IMR-90 (cell line): ENCODE results near the gene ZNF385D. TPM values are rescaled to one million over a fixed set of nuclear protein-coding genes. Genes with fewer than 3 reads are reported as not detected.

Source experiments
- ATAC-seq: fragments of 200-7000 bp; cut with Tn5 transposase; 2 replicates; pipeline ENCODE4 v1.9.1; 2020; ENCODE audit warnings: low read depth, mild to moderate bottlenecking, moderate library complexity
- BruUV-seq: library from RNA; stranded (reverse); fragments of 400-500 nt; replicated peaks from 2 replicates; lab custom pipeline; 2021; lab: Mats Ljungman, UMichigan
- CTCF ChIA-PET: fragments of 300-600 bp; formaldehyde crosslinking; extraction: SDS; loops from one replicate; lab custom pipeline; 2021; ENCODE audit warnings: antibody characterized with exemption; lab: Yijun Ruan, JAX
- POLR2A ChIA-PET: fragments of 300-600 bp; sonication (Branson Sonifier 250); formaldehyde crosslinking; loops from one replicate; lab custom pipeline; 2022; ENCODE audit warnings: antibody characterized with exemption; ENCODE audit not compliant: unreplicated experiment; lab: Charles Lee
- DNase-seq: peaks from one replicate; pipeline ENCODE4 v3.0.0; 2013
- H2AFZ ChIP-seq: replicated peaks from 2 replicates; pipeline ENCODE3; 2013; ENCODE audit warnings: low read length, mild to moderate bottlenecking; ENCODE audit not compliant: poor library complexity
- H2AK5ac ChIP-seq: 2 replicates; pipeline ENCODE4 v1.6.1; 2013; ENCODE audit warnings: low read depth, low read length, inconsistent platforms
- H2AK9ac ChIP-seq: replicated peaks from 2 replicates; pipeline ENCODE3; 2013; ENCODE audit warnings: mild to moderate bottlenecking, low read depth, low read length, moderate library complexity; ENCODE audit not compliant: poor library complexity
- H2BK120ac ChIP-seq: 2 replicates; pipeline ENCODE4 v1.6.1; 2013; ENCODE audit warnings: low read depth, low read length, inconsistent platforms
- H2BK15ac ChIP-seq: 3 replicates; pipeline ENCODE4 v1.6.1; 2013; ENCODE audit warnings: low read depth, low read length, inconsistent platforms
- H2BK20ac ChIP-seq: 2 replicates; pipeline ENCODE4 v1.6.1; 2013; ENCODE audit warnings: low read depth, mild to moderate bottlenecking, inconsistent platforms, low read length, moderate library complexity
- H2BK5ac ChIP-seq: 2 replicates; pipeline ENCODE4 v1.6.1; 2013; ENCODE audit warnings: mild to moderate bottlenecking, low read depth, low read length, inconsistent platforms; ENCODE audit not compliant: poor library complexity, severe bottlenecking
- H3K14ac ChIP-seq: replicated peaks from 2 replicates; pipeline ENCODE4 v1.6.1; 2013; ENCODE audit warnings: low read depth, low read length, inconsistent platforms
- H3K18ac ChIP-seq: 2 replicates; pipeline ENCODE4 v1.6.1; 2013; ENCODE audit warnings: low read depth, low read length, control low read depth
- H3K23ac ChIP-seq: 2 replicates; pipeline ENCODE4 v1.6.1; 2013; ENCODE audit warnings: low read depth, low read length, inconsistent platforms
- H3K27ac ChIP-seq: 2 replicates; pipeline ENCODE4 v1.5.1; 2013; ENCODE audit warnings: mild to moderate bottlenecking, control low read depth, low read length; ENCODE audit not compliant: insufficient read depth
- H3K27me3 ChIP-seq: 2 replicates; pipeline ENCODE4 v1.6.1; 2013; ENCODE audit warnings: low read length; ENCODE audit not compliant: control insufficient read depth, insufficient read depth
- H3K36me3 ChIP-seq: 2 replicates; pipeline ENCODE4 v1.6.1; 2013; ENCODE audit warnings: low read length, mixed read lengths; ENCODE audit not compliant: control insufficient read depth, insufficient read depth
- H3K4ac ChIP-seq: 2 replicates; pipeline ENCODE4 v1.6.1; 2013; ENCODE audit warnings: low read depth, low read length, inconsistent platforms
- H3K4me1 ChIP-seq: 2 replicates; pipeline ENCODE4 v1.6.1; 2013; ENCODE audit warnings: low read length, mixed read lengths; ENCODE audit not compliant: control insufficient read depth, insufficient read depth
- H3K4me2 ChIP-seq: 2 replicates; pipeline ENCODE4 v1.6.1; 2013; ENCODE audit warnings: low read depth, mild to moderate bottlenecking, control low read depth, low read length, moderate library complexity
- H3K4me3 ChIP-seq: 2 replicates; pipeline ENCODE4 v1.5.1; 2013; ENCODE audit warnings: low read depth, mild to moderate bottlenecking, control low read depth, low read length, moderate library complexity; ENCODE audit not compliant: insufficient read depth
- H3K56ac ChIP-seq: 2 replicates; pipeline ENCODE4 v1.6.1; 2013; ENCODE audit warnings: low read length, inconsistent platforms; ENCODE audit not compliant: insufficient read depth; ENCODE audit errors: extremely low read depth
- H3K79me1 ChIP-seq, 2 experiments: 2 replicates each; pipeline ENCODE4 v1.6.1; 2013; ENCODE audit warnings: low read length in 2 of 2, inconsistent platforms in 1 of 2, low read depth in 1 of 2
- H3K9ac ChIP-seq: 2 replicates; pipeline ENCODE4 v1.6.1; 2013; ENCODE audit warnings: low read depth, low read length, control low read depth
- H3K9me1 ChIP-seq: 2 replicates; pipeline ENCODE4 v1.6.1; 2013; ENCODE audit warnings: low read length, inconsistent platforms; ENCODE audit not compliant: insufficient read depth
- H3K9me3 ChIP-seq: 2 replicates; pipeline ENCODE4 v1.6.1; 2013; ENCODE audit warnings: low read length; ENCODE audit not compliant: control insufficient read depth, insufficient read depth
- H4K20me1 ChIP-seq: 2 replicates; pipeline ENCODE4 v1.6.1; 2013; ENCODE audit warnings: low read length, inconsistent platforms; ENCODE audit not compliant: insufficient read depth
- H4K5ac ChIP-seq: 2 replicates; pipeline ENCODE4 v1.6.1; 2013; ENCODE audit warnings: mild to moderate bottlenecking, low read depth, low read length, control low read depth
- H4K8ac ChIP-seq, 2 experiments: 2 replicates each; pipeline ENCODE4 v1.6.1; 2013; ENCODE audit warnings: low read depth in 2 of 2, low read length in 2 of 2, control low read depth in 1 of 2, inconsistent platforms in 1 of 2
- H4K91ac ChIP-seq: 2 replicates; pipeline ENCODE4 v1.6.1; 2013; ENCODE audit warnings: low read depth, low read length, inconsistent platforms; ENCODE audit not compliant: insufficient read depth
- SMC3 ChIP-seq: fragments of 150-350 bp; IDR thresholded peaks from 2 replicates; pipeline ENCODE4 v1.6.1; 2016; ENCODE audit warnings: low read depth, mild to moderate bottlenecking, antibody characterized with exemption, low read length, moderate library complexity
- WGBS, 2 experiments: methylation state at CpG; one replicate each; pipeline versions ENCODE4 v1.1.5 to v1.1.7; 2013; ENCODE audit warnings: missing lambda C conversion rate in 2 of 2; ENCODE audit not compliant: insufficient read length in 1 of 2; ENCODE audit errors: extremely low coverage in 2 of 2; 5-methylcytosine and 5-hydroxymethylcytosine counted together
- dilution Hi-C: fragments of 300-500 bp; cut with HindIII; formaldehyde crosslinking; loops from one replicate; pipeline ENCODE4 v1.14.3; 2018; ENCODE audit warnings: low sequenced_read_pairs; ENCODE audit not compliant: unreplicated experiment
- in situ Hi-C: fragments of 300-500 bp; cut with MboI; formaldehyde crosslinking; loops from 3 replicates; pipeline ENCODE4 v1.14.3; 2019; ENCODE audit warnings: low sequenced_read_pairs, inconsistent platforms, mixed read lengths
- intact Hi-C: fragments of 100-400 bp; cut with micrococcal nuclease; formaldehyde crosslinking; loops from 2 replicates; pipeline ENCODE4 v1.10.0; 2022
- polyA plus RNA-seq, 3 experiments: library from polyadenylated mRNA; depleted of rRNA; stranded (reverse); fragments of >200 nt; gene quantifications; 2 replicates each; pipeline ENCODE4 v1.2.3, GENCODE V29; 2012; ENCODE audit warnings: low replicate concordance in 1 of 3
- total RNA-seq: library from RNA; depleted of rRNA; stranded (reverse); fragments of >200 nt; gene quantifications from 2 replicates; pipeline ENCODE4 v1.2.3, GENCODE V29; 2012

The ZNF385D gene
- total and polyA plus RNA-seq, 2 of the 4 experiments (the other 2 are of a cell fraction): 0.18 to 2.4 TPM

DNA sequence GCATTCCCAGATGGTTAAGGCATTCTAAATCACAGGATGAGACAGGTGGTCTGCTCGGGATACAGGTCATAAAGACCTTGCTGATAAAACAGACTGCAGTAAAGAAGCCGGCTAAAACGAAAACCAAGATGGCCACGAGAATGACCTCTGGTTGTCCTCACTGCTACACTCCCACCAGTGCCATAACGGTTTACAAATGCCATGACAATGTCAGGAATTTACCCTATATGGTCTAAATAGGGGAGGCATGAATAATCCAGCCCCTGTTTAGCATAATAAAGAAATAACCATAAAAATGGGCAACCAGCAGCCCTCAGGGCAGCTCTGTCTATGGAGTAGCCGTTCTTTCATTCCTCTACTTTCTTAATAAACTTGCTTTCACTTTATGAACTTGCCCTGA is 151.1 kb downstream of the ZNF385D start:
- Histone ChIP-seq H3K4me3 (no peak overlapping the region), H2AFZ (no peak overlapping the region), H2BK20ac (no peak overlapping the region), H3K79me1 (no peaks in the 10 kb centered on the region), H4K8ac (no peak overlapping the region), H3K4me1 (no peaks in the 10 kb centered on the region), H3K9me1 (no peaks in the 10 kb centered on the region), H2BK5ac (no peak overlapping the region), H3K18ac (no peak overlapping the region), H2BK15ac (no peak overlapping the region), H3K56ac (no peak overlapping the region), H3K27ac (no peak overlapping the region), H2AK9ac (no peak overlapping the region), H2BK120ac (no peak overlapping the region), H2AK5ac (no peak overlapping the region), H3K14ac (no peak overlapping the region), H4K91ac (no peak overlapping the region), H3K4ac (no peak overlapping the region), H3K9ac (no peak overlapping the region), H3K36me3 (no peaks in the 10 kb centered on the region), H4K5ac (no peak overlapping the region), H3K27me3 (no peaks in the 10 kb centered on the region), H3K23ac (no peak overlapping the region), H3K4me2 (no peak overlapping the region), H3K9me3 (no peaks in the 10 kb centered on the region), H4K20me1 (no peaks in the 10 kb centered on the region)
- intact Hi-C loops: no loop called here
- TF ChIP-seq SMC3: no peak
- no peak for DNase-seq
- no TSS peak for BruUV-seq
- no peak for ATAC-seq
- 71% methylated on average over 1 of the region's 6 CpGs; no CpG with 5 or more reads in 1 of the 2 experiments for WGBS, 2 experiments
- dilution Hi-C loops: no loop called here
- POLR2A ChIA-PET: no interaction called here
- in situ Hi-C loops: no loop called here
- CTCF ChIA-PET: no interaction called here
